Right ventricle myocardium superior (tissue), 1 donor: Measurements from ENCODE around the gene RHOD. TPM values are rescaled to one million over a fixed set of nuclear protein-coding genes. Genes with fewer than 3 reads are reported as not detected.

Experiments
- microRNA-seq: library from miRNA; unstranded; fragments of <30 nt; microRNA quantifications from one replicate; pipeline ENCODE4 v1.2.0, GENCODE V29; 2020
- total RNA-seq: library from RNA; stranded (reverse); fragmentation: NEBNext Ultra II Directional; extraction: Animal tissue kit (Norgen Biotek cat#: 25700); gene quantifications from one replicate; pipeline ENCODE4 v1.2.1, GENCODE V29; 2021
- donor health status: DM: no; HTN: yes; CAD: no; lungs with severe emphysema.

Gene RHOD
- total RNA-seq, 1 donor from 2014 or later: 66.8 TPM

Small RNA genes within 50 kb of the gene (microRNA-seq; reads per million reads assigned to microRNA genes)
- not detected for gene MIR6860

Other genes with a start within 250 kb of the RHOD start
- 6.2 TPM for gene RCE1, start 213.4 kb upstream of the RHOD start, total RNA-seq
- 20.5 TPM for gene LRFN4, start 199.8 kb upstream of the RHOD start, total RNA-seq
- 8.6 TPM for gene PC, start 98.5 kb upstream of the RHOD start, total RNA-seq
- not detected for gene C11orf86, start 81.5 kb upstream of the RHOD start, total RNA-seq
- 0.13 TPM for gene SYT12, start 33.7 kb upstream of the RHOD start, total RNA-seq
- gene KDM2A, start 62.4 kb downstream of the RHOD start, total RNA-seq: 40.7 TPM
- 53.4 TPM for gene GRK2, start 209.6 kb downstream of the RHOD start, total RNA-seq
- gene ANKRD13D, start 232.5 kb downstream of the RHOD start, total RNA-seq: 11.6 TPM
- gene SSH3, start 246.7 kb downstream of the RHOD start, total RNA-seq: 12.1 TPM